Activated T-helper 17 cell treated with anti-CD3 and anti-CD28 coated beads, Interleukin-2, amount 50 U/mL, for 72 hours (primary cell): Measurements from ENCODE around the gene AXL. TPM values are rescaled to one million over a fixed set of nuclear protein-coding genes. Genes with fewer than 3 reads are reported as not detected.
"Not testable (repeated sequence)": the region's sequence is repeated elsewhere in the genome, so short reads cannot be mapped to it uniquely, and the experiment has no call there.

Experiments used
- ATAC-seq: fragments of 150-1000 bp; cut with Tn5 transposase; replicated peaks from 2 replicates; pipeline ENCODE4 v1.10.0; 2021; ENCODE audit warnings: mild to moderate bottlenecking, moderate library complexity
- H3K27ac Mint-ChIP-seq: one replicate; pipeline ENCODE4 v1.8.0; 2022; ENCODE audit warnings: mixed read lengths
- H3K27me3 Mint-ChIP-seq: one replicate; pipeline ENCODE4 v1.8.0; 2022; ENCODE audit warnings: mixed read lengths
- H3K36me3 Mint-ChIP-seq: one replicate; pipeline ENCODE4 v1.8.0; 2022; ENCODE audit warnings: low read depth, mild to moderate bottlenecking, mixed read lengths
- H3K4me1 Mint-ChIP-seq: one replicate; pipeline ENCODE4 v1.8.0; 2022; ENCODE audit warnings: mixed read lengths
- H3K4me3 Mint-ChIP-seq: one replicate; pipeline ENCODE4 v1.8.0; 2022; ENCODE audit warnings: mild to moderate bottlenecking, mixed read lengths
- H3K9me3 Mint-ChIP-seq: one replicate; pipeline ENCODE4 v1.8.0; 2022; ENCODE audit warnings: mixed read lengths
- total RNA-seq, 2 donors: library from RNA; stranded (reverse); gene quantifications; one replicate each; pipeline ENCODE4 v1.2.3, GENCODE V29; 2022

Gene AXL
- total RNA-seq, 2 donors from 2014 or later, result 0.04 to 2.3 TPM

DNA sequence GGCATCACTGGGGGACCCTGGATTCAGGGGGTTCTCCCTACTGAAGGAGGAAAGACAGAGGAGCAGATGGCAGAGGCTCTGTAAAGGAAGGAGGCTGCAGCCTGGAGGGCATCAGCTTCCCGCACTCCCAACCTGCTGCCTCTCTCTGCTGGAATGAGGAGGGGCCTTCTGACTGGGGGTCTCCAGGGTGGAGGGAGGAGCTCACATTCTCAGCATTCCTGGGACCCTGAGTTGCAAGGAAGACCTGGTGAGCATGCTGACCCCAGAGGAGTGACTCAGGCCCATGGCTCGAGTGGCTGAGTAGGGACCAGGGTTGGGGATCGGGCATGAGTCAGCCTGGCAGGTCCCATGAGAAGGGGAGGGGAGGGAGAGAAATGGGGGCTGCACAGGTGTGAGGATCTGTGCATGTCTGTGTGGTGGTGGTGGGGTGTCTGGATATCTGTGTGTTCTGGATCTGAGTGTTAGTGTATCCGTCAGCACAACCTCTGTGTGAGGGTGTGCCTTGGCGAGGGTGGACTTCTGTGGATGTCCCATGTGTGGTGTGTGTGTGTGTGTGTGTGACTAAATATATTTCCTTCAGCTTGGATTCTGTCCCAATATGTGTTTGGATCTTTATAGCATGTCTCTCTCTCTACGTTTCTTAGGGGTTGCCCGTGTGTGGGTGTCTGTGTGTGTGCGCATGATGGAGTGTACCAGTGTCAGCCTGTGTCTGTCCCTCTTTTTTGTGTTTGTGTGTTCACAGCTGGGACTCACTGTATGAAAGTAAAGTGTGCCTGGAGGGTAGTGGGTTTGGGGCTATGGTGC is 4.6 kb downstream of the AXL start:
- H3K4me3 Mint-ChIP-seq, result no peak overlapping the region
- peaks cover 5% of the 10 kb centered on the region for H3K36me3 Mint-ChIP-seq
- H3K27me3 Mint-ChIP-seq, result peaks cover 23% of the 10 kb centered on the region
- H3K9me3 Mint-ChIP-seq, result no peaks in the 10 kb centered on the region
- H3K27ac Mint-ChIP-seq, result peak overlapping the region; percentile 95
- ATAC-seq, result no peak
- peaks cover 15% of the 10 kb centered on the region for H3K4me1 Mint-ChIP-seq

DNA sequence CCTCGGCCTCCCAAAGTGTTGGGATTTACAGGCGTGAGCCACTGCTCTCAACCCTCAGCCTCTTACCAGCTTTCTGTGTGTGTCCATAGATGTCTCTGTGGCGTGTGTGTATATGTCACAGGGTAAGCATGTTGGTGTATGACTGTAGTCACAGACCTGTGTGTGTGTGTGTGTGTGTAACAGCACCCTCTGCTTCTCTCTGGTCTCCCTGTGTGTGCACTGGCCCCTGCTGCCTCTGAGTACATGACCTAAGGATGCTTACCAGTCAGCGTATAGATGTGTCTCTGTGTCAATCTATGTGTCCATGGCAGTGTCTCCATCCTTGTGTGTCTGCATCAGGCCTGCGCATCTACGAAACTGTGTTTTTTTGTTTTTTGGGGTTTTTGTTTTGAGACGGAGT is 5.6 kb downstream of the AXL start:
- no peak for ATAC-seq
- peaks cover 5% of the 10 kb centered on the region for H3K36me3 Mint-ChIP-seq
- peak overlapping the region; percentile 95 for H3K27ac Mint-ChIP-seq

DNA sequence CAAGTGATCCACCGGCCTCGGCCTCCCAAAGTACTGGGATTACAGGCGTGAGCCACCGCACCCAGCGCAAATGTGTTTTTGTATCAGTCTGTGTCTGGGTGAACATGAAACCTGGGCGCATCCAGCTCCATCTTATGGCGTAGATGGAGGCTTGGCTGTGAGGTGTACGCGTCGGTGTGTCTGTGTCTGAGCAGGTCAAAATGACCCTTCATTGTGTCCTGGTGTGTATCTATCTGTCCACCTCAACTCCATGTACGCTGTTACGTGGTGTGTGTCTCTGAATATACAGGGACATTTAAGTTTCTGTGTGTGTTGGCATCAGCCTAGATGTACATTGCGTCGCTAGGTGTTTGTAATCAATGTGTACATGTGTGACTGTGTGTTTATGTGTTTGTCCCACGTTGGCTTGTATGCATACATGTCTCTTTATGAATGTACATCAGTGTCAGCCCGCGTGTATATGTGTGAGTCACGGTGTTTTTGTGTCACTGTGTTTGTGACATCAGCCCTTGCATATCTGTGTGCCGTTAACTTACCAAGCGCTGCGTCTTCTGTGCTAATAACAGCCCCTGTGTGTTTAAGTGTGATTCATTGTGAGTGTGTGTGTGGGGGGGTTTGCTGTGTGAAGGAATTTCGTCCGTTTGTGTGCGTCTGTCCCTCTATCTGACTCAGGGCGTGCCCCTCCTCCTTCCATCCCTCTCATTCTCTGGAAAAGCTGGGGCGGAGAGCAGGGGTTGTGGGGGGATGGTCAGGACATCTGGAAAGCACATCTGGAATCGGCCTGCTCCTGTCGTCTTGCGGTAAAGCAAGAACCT is 6.4 kb downstream of the AXL start:
- Mint-ChIP-seq H3K27me3 (peaks cover 10% of the 10 kb centered on the region), H3K27ac (peak overlapping the region; percentile 95), H3K36me3 (peaks cover 5% of the 10 kb centered on the region), H3K4me3 (peak overlapping the region; percentile 80), H3K9me3 (no peaks in the 10 kb centered on the region), H3K4me1 (peaks cover 15% of the 10 kb centered on the region)
- ATAC-seq, result peak; percentile 88

More for the DNA sequence above, 5.6 kb downstream of the AXL start:
- Mint-ChIP-seq H3K4me1 (peaks cover 15% of the 10 kb centered on the region), H3K27me3 (peaks cover 16% of the 10 kb centered on the region), H3K9me3 (no peaks in the 10 kb centered on the region), H3K4me3 (no peak overlapping the region)

DNA sequence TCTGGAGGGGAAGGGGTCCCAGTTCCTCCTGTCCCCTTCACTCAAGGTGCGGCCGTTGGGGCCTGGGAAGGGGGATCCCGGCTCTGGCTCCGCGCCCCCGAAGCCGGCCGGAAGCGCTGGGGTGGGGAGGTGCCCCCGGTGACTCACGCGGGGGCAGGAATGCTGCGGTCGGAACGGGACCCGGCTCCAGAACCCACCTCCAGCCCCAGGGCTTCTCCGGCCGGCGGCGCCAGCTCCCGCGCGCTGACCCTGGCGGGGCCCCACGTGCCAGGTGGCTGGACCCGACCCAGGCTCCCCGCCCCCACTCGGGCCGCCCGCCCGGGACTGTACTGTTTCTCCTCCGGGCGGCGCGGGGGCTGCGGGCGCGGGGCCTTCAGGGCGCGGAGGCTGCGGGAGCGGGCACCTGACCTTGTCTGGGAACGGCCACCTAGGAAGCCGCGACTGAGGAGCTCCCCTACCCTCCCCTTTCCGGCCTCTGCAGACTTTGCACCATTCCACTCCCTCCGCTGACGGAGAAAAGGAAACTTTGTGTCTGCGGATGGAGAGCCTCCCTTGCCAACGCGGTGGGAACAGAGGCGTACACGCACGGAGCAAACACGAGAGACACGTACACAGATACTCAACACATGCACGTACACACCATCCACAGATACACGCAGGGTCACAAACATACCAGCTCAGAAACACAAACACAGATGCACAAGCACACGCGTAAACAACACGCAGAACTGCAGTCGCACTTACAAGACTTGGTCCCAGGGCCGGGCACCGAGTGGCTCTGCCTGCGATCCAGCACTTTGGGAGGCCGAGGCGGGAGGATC is 7.2 kb downstream of the AXL start:
- peak overlapping the region; percentile 95 for H3K27ac Mint-ChIP-seq
- peaks cover 15% of the 10 kb centered on the region for H3K4me1 Mint-ChIP-seq
- ATAC-seq, result peak; percentile 53
- H3K4me3 Mint-ChIP-seq, result peak overlapping the region; percentile 85
- no peaks in the 10 kb centered on the region for H3K9me3 Mint-ChIP-seq
- H3K27me3 Mint-ChIP-seq, result peaks cover 5% of the 10 kb centered on the region
- peaks cover 5% of the 10 kb centered on the region for H3K36me3 Mint-ChIP-seq

DNA sequence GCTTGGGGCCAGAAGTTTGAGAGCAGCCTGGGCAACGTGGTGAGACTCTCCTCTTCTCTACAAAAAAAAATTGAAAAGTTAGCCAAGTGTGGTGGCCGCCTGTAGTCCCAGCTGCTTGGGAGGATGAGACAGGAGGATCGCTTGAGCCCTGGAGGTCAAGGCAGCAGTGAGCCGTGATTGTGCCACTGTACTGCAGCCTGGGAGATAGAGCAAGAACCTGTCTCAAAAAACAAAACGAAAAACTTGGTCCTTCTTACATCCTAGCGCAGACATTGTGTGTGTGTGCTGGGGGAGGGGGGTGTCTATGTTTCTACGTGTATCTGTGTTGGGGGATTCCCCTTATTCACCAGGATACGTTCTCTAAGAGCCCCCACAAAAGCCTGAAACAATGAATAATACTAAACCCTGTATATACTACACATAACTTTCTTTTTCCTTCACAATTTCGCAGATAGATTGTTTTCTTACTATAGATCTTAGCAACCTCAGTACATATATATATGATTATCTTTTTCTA is 7.9 kb downstream of the AXL start:
- H3K4me3 Mint-ChIP-seq, result peak overlapping the region; percentile 85
- H3K27me3 Mint-ChIP-seq, result peaks cover 4% of the 10 kb centered on the region
- H3K27ac Mint-ChIP-seq, result peak overlapping the region; percentile 82
- H3K9me3 Mint-ChIP-seq, result no peaks in the 10 kb centered on the region
- H3K36me3 Mint-ChIP-seq, result peaks cover 5% of the 10 kb centered on the region
- no peak for ATAC-seq
- peaks cover 15% of the 10 kb centered on the region for H3K4me1 Mint-ChIP-seq

DNA sequence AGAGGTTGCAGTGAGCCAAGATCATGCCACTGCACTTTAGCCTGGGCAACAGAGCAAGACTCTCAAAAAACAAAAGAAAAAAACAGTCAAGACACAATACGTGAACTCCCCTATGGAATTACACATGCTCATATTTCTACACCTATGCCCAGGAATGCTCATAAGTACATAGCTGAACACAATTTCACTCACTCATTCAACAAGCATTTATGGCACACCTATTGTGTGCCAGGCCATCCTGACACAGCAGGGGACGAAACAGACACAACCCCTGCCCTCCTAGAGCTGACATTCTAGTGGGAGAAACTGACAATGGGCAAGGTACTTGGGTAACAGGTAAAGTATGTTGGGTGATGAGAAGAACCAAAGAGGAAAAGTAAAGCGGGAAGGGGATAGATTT is 9.5 kb downstream of the AXL start:
- H3K36me3 Mint-ChIP-seq, result peaks cover 5% of the 10 kb centered on the region
- H3K4me3 Mint-ChIP-seq, result no peak overlapping the region
- H3K9me3 Mint-ChIP-seq, result no peaks in the 10 kb centered on the region
- no peaks in the 10 kb centered on the region for H3K27me3 Mint-ChIP-seq
- H3K27ac Mint-ChIP-seq, result no peak overlapping the region
- H3K4me1 Mint-ChIP-seq, result peaks cover 15% of the 10 kb centered on the region
- no peak for ATAC-seq

DNA sequence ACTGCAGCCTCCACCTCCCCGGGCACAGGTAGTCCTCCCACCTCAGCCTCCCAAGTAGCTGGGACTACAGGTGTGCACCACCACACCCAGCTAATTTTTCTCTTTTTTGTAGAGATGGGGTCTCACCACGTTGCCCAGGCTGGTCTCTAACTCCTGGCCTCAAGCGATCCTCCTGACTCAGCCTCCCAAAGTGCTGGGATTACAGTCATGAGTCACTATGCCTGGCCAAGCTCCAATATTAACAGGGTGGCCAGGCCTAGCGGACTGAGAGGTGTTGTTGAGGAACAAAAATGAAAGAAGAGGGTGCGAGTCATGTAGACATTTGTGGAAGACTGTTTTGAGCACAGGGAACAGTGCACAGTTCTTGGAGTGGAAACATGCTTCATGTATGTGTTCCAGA is 10.3 kb downstream of the AXL start:
- H3K27ac Mint-ChIP-seq, H3K27me3 Mint-ChIP-seq, H3K36me3 Mint-ChIP-seq, ATAC-seq, H3K4me3 Mint-ChIP-seq, H3K4me1 Mint-ChIP-seq, H3K9me3 Mint-ChIP-seq: not testable (repeated sequence)

DNA sequence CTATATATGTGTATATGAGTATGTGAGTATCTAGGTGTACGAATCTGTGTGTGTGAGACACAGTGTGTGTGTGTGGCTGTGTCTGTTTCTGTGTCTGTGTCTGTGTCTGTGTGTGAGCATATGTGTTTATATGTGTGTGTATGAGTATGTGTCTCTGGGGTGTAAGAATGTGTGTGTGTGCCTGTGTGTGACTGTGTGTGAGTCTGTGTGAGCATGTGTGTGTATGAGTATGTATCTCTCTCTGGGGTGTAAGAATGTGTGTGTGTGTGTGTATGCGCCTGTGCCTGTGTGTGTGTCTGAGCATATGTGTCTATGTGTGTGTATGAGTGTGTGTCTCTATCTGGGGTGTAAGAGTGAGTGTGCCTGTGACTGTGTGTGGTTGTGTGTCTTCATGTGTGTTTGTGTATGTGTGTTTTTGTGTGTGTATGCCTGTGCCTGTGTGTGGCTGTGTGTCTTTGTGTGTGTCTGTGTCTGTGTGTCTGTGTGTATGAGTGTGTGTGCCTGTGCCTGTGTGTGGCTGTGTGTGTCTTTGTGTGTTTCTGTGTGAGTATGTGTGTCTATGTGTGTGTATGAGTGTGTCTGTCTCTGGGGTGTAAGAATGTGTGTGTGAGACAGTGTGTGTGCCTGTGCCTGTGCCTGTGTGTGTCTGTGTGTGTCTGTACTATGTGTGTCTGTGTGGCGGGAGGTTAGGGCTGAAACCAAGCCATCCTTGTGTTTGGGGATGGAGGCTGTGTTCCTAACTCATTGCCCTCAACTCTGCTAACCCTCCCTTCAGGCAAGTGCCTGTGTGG is 11.2 kb downstream of the AXL start:
- Mint-ChIP-seq H3K36me3 (peaks cover 5% of the 10 kb centered on the region), H3K27ac (no peak overlapping the region), H3K4me1 (peaks cover 7% of the 10 kb centered on the region), H3K27me3 (no peaks in the 10 kb centered on the region), H3K9me3 (no peaks in the 10 kb centered on the region), H3K4me3 (no peak overlapping the region)
- no peak for ATAC-seq

DNA sequence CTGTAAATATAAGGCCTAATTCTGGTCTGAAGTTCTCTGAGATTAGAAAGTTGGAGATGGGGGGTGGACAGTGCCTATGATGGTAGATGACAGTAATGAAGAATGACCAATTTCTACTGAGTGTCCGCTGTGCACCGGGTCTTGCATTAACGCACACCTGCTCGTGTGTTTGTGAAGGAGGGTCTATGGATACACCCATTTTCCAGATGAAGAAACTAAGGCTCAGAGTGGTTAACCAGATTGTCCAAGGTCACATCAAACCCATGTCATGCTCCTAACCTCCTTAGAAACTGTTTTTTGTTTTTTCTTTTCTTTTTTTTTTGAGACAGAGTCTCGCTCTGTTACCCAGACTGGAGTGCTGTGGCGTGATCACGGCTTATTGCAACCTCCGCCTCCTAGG is 13.7 kb downstream of the AXL start:
- no peaks in the 10 kb centered on the region for H3K27me3 Mint-ChIP-seq
- no peaks in the 10 kb centered on the region for H3K9me3 Mint-ChIP-seq

DNA sequence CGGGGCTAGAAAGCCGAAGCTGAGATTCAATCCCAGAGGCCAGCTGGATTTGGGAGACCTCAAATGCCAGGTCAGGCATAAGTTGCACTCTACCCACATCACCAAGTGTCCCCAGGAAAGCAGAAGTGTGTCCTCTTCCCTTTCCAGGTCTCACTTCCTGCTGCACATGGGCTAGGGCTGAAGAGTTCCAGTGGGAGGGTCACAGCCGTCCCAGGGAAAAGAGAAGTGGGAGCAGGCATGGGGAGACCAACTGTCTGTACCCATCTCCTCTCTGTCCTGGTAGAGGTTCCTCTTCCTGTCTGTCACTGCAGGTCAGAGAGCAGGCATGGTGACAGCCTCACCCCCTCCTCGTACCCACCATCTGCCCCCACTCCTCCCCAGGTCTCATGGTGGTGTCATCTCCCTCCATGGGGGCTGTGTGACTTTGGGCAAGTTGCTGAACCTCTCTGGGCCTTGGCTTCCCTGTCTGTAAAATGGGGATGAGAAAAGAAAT is 14.8 kb downstream of the AXL start:
- no peaks in the 10 kb centered on the region for H3K9me3 Mint-ChIP-seq
- H3K36me3 Mint-ChIP-seq, result no peaks in the 10 kb centered on the region
- no peak overlapping the region for H3K27ac Mint-ChIP-seq
- H3K27me3 Mint-ChIP-seq, result peaks cover 5% of the 10 kb centered on the region
- no peak overlapping the region for H3K4me3 Mint-ChIP-seq
- no peaks in the 10 kb centered on the region for H3K4me1 Mint-ChIP-seq
- ATAC-seq, result no peak

More for the DNA sequence above, 13.7 kb downstream of the AXL start:
- Mint-ChIP-seq H3K27ac (no peak overlapping the region), H3K36me3 (no peaks in the 10 kb centered on the region), H3K4me1 (no peaks in the 10 kb centered on the region), H3K4me3 (no peak overlapping the region)
- ATAC-seq, result no peak

DNA sequence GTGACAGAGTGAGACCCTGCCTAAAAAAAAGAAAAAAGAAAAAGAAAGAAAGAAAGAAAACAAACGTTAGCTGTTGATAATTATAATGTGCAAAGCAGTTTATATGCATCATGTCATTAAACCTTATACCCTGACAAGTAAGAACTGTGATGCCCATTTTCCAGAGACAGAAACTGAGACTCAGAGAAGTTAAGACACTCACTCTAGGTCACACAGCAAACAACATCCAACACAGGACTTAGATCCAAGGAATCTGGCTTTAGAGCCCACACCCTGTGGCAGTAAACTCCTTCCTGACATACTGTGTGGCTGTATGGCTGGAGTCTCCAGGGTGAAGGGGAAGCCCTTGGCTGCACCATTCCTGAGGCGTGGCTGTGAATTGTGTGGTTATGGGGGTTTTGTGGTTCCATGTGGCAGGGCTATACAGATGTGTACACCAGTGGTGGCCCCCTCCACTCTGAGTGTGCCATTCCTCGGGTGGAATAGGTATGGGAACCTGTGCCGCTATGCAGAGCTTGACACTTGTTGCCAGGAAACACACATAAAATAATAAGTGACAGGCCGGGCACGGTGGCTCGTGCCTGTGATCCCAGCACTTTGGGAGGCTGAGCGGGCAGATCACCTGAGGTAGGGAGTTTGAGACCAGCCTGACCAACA is 15.6 kb downstream of the AXL start:
- Mint-ChIP-seq H3K4me3 (no peak overlapping the region), H3K9me3 (no peaks in the 10 kb centered on the region), H3K36me3 (no peaks in the 10 kb centered on the region), H3K27me3 (peaks cover 6% of the 10 kb centered on the region), H3K27ac (no peak overlapping the region), H3K4me1 (no peaks in the 10 kb centered on the region)
- no peak for ATAC-seq

DNA sequence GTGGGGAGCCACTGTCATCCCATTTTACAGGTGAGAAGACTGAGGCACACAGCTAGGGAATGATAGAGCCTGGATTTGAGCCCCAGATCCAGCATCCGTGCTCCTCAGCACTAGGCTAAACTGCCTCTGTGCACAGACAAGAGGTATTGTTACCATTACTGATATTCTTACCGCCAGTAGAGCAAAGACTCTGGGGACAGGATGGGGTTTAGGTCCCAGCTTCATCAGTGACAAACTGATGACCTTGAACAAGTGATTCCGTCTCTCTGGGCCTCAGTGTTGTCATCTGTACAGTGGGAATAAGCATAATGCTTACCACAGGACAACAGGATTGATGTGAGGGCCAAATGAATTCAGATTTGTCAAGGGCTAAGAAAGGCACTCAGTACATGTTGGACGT is 16.5 kb downstream of the AXL start:
- no peaks in the 10 kb centered on the region for H3K4me1 Mint-ChIP-seq

DNA sequence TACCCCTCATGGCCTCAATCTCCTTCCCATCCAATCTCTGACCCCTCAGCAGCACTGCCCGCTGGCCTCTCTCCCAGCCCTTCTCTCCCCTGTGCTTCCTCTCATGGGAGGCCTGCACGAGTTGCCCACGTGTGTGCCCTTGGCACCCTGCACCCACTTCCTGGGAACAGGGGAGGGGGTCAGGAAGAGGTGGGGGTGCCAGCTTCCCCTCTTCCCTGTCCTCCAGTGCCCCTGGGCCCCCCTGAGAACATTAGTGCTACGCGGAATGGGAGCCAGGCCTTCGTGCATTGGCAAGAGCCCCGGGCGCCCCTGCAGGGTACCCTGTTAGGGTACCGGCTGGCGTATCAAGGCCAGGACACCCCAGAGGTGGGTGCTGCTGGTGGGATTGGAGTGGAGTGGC is 19.2 kb downstream of the AXL start:
- Mint-ChIP-seq H3K4me3 (no peak overlapping the region), H3K27me3 (peaks cover 6% of the 10 kb centered on the region), H3K36me3 (no peaks in the 10 kb centered on the region), H3K9me3 (no peaks in the 10 kb centered on the region), H3K4me1 (no peaks in the 10 kb centered on the region), H3K27ac (no peak overlapping the region)
- ATAC-seq, result no peak

More for the DNA sequence above, 16.5 kb downstream of the AXL start:
- H3K9me3 Mint-ChIP-seq, result no peaks in the 10 kb centered on the region
- H3K36me3 Mint-ChIP-seq, result no peaks in the 10 kb centered on the region
- peaks cover 6% of the 10 kb centered on the region for H3K27me3 Mint-ChIP-seq
- no peak overlapping the region for H3K4me3 Mint-ChIP-seq
- ATAC-seq, result no peak
- no peak overlapping the region for H3K27ac Mint-ChIP-seq
